GM21825 (cell line): ENCODE measurements around the gene SIRPD.
"Not testable (repeated sequence)": the region's sequence is repeated elsewhere in the genome, so short reads cannot be mapped to it uniquely, and the experiment has no call there.

Source experiments
- ATAC-seq: cut with Tn5 transposase; IDR thresholded peaks from one replicate; pipeline ENCODE4 v1.9.1; 2021; ENCODE audit warnings: mild to moderate bottlenecking, moderate library complexity; ENCODE audit not compliant: unreplicated experiment

Gene SIRPD

GRCh38 chr20:1497371-1497770 lies 60.1 kb downstream of the SIRPD start:
- not testable (repeated sequence) for ATAC-seq

DNA sequence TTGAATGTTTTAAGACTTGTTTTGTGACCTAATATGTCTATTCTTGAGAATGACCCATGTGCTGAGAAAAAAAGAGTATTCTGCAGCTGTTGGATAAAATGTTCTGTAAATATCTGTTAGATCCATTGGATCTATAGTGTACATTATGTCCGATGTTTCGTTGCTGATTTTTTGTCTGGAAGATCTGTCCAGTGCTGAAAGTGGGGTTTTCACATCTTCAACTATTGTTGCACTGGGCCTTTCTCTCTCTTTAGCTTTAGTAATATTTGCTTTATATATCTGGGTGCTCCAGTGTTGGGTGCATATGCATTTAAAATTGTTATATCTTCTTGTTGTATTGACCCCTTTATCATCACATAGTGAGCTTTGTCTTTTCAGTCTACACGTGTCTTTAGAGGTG lies 60.6 kb downstream of the SIRPD start:
- ATAC-seq, result no peak

- ATAC-seq, result no peak
Measured at GRCh38 chr20:1494436-1494835, 63.1 kb downstream of the SIRPD start.

DNA sequence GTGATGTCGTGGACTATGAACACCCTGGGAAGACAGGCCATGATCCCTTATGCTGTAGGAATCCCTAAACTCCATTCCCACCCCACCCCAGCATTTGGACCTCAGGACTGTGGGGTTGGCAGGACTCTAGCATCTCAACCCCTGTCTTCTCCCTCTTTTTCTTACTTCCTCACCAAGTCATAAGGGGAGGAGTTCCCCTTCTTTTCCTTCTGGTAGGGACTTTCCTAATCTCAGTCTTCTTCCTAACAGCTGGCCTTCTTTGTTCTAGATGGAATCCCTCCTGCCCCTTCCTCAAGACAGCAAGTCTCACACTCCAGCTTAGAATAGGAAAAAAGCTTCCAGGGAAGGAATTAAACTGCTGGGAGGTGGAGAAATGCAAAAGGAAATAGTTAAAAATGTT lies 64.0 kb downstream of the SIRPD start:
- no peak for ATAC-seq

GRCh38 chr20:1491860-1492642 lies 65.5 kb downstream of the SIRPD start:
- ATAC-seq, result no peak

GRCh38 chr20:1491281-1491840 lies 66.1 kb downstream of the SIRPD start, which contains the start of gene SIRPB2:
Gene SIRPB2, minus strand, starts transcription at chr20:1491420. Its CDS starts 61 bp downstream, at chr20:1491359.
- no peak for ATAC-seq

DNA sequence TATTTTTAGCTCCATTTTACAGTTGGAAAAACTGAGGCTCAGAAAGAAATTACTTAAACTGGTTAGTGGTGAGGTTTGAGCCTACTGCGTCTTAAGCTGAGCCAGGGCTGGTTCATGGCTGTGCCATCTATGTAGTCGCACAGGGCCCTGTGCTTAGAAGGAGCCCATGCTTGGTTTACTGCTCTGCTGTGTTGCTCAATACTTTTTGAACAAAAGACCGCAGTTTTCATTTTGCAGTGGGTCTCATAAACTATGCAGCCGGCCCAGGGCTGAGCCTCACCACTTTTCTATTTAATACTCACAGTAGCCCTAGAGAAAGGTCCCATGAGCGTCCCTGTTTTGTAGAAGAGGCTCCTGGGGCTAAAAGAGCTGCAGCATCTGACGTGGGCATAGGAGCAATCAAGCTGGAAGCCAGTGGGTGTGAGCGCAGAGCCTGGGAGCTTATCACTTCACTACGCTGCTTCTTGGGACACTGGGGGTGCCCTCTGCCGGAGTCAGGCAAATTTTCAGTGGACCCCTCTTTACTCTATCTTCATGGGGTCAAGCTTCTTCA lies 66.8 kb downstream of the SIRPD start:
- ATAC-seq, result no peak

GRCh38 chr20:1489764-1490436 lies 67.6 kb downstream of the SIRPD start:
- ATAC-seq, result no peak

- no peak for ATAC-seq
Measured at GRCh38 chr20:1489325-1489724, 68.2 kb downstream of the SIRPD start.

DNA sequence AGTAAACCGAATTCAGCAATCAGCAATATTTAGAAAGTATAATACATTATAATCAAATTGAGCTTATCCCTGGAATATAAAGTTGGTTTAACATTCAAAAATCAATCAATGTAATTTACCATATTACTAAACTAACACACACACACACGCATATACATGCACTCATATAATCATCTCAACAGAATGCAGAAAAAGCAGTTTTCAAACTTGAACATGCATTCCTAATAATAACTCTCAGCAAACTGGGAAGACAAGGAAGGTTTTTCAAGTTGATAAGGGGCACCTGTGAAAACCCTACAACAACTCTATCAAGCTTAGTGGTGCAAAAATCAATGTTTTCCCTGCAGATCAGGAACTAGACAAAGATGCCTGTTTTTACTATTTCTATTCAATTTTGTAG lies 70.9 kb downstream of the SIRPD start:
- no peak for ATAC-seq

GRCh38 chr20:1484438-1485116 lies 72.9 kb downstream of the SIRPD start:
- ATAC-seq, result no peak
